Uterus (tissue), 2 donors: Measurements from ENCODE around the gene CALCB.

Experiments
- CTCF ChIP-seq, 4 experiments: fragments of 200-600 bp in 2 of 4; fragments of 450-650 bp in 2 of 4; sonication (generic) in 2 of 4; IDR thresholded peaks; one replicate each; pipeline ENCODE4 v1.5.1; 2016 to 2019; ENCODE audit warnings: antibody characterized with exemption in 4 of 4, mild to moderate bottlenecking in 2 of 4, moderate library complexity in 1 of 4
- POLR2A ChIP-seq, 2 donors: fragments of 450-650 bp; IDR thresholded peaks; one replicate each; pipeline ENCODE4 v1.6.1; 2016; ENCODE audit warnings: antibody characterized with exemption in 2 of 2, mild to moderate bottlenecking in 1 of 2, moderate library complexity in 1 of 2

- TF ChIP-seq CTCF (IDR thresholded peaks at IDR 0.05): no peak
- no peak for TF ChIP-seq POLR2A (IDR thresholded peaks at IDR 0.05)
Observed at GRCh38 chr11:15091175-15091574, 17.8 kb downstream of the CALCB start.
